HG03045 (cell line): ENCODE data around the gene ASTN1.

Source experiments
- ATAC-seq: cut with Tn5 transposase; IDR thresholded peaks from one replicate; pipeline ENCODE4 v1.9.1; 2021; ENCODE audit warnings: mild to moderate bottlenecking, moderate library complexity; ENCODE audit not compliant: unreplicated experiment

Gene ASTN1

DNA sequence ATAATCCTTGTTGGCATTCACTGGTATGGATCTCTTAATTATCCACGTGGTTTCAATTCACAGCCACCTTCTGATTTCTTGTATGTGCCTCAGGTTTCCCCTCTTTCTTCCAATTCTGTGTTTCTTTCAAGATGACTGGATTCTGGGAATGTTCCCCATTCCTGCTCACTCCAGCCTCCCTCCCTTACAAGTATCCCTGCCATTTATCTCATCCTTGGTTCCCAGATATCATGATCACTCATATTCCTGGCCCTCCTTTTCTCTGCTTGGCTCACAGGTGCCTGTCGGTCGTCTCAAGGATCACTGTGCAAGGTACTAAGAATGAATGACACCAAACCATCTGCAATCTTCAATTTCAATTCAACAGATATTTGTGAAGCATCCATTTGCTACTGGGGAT lies 279.2 kb downstream of the ASTN1 start:
- ATAC-seq, result no peak

DNA sequence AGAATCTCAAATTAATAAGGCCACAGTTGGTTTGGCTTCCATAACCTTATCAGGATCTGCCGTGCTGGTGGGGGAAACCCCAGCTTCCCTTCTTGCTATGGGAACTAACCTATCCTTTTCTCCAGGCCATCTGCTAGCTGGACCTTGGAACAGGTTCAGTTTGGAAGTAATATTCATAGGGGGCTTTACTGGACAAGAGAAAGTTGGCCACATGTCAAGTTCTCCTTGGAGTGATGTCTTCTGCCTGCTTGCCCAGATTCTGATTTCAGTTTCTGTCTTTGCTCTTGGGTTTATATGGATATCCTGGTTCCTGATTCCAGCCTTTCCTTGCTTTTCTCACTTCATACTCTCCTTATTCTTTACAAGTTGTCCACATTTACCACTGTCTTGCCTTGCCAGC lies 279.6 kb downstream of the ASTN1 start:
- ATAC-seq, result no peak

DNA sequence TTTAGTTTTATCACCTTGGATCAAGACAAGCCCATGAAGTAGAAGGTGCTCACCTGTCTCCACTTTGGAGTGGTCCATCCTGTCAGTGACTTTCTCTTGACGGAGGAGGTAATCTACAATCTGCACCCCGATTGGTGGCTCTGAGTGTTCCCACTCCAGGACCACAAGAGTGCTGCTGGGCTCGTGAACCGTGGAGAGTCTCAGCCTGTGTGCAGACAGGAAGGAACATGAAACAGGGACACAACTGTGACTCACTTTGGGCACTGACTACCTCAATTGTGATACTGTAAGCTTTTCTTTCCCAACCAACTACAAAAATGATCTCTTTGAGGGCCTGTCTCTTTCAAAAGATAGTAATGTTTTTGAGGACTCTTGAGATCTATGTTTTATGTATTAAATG lies 280.2 kb downstream of the ASTN1 start:
- no peak for ATAC-seq

DNA sequence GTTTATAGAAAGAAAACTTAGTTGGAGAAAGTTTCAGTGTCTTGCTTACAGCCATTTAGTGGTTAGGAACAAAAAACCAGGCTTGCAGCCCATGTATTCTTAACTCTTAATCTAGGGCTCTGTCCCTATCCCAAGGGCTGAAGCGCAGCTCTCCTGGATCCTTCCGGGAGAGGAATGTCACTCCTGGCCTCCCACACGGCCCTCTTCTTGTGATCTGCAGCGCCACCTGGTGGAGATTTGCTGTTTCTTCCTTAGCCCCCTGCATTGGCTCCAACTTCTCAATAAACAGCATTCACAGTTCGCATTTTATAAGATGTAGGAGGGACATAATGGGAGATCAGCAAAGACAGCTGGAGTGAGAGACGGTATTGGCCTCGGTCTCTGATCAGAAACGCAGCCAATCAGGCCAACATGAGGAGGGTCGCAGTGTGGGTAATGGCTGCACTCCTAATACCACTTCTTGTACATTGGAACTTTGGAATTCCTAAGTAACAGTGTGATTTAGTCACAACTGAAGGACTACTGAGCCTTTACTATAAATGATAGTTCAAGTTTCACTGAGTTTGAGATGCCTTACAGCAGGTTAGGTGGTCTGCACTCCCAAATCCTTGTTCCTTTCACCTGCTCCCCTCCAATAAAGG lies 283.4 kb downstream of the ASTN1 start:
- no peak for ATAC-seq

DNA sequence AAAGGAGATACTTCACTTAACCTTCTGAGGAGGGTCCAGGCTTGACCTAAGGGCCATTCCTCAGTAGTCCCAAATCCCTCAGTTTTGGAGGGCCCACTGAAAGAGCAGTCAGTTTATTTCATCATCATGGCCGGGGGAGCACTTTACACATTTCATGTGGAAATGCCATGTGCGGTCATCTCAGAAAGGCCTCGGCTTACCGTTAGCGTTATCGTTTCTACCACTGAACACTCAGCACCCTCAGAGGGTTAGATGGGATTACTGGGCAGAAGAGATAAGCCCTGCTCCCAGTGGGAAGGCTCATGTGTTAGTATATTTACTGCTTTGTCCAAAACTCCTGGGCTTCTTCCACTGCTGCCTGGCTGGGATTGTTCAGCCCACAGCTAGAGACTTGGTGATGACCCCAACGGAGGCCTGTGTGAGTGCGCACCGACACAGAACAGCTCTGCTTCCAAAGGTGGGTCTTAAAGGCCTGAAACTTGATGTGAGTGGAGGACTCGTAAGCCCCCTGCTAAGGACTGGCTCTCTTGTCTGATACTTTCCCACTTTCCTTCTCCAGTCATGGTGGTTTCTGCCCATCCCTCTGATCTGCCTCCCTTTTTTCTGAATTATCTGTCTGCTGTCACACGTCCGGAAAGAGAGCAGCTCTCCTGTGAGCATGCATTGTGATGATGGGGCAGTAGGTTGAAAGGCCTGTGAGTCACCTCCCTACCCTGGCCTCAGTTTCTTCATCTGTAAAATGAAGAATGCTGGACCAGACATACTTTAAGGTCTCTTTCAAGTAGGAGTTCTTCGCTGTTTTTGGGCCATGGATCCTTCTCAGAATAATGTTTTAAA lies 284.5 kb downstream of the ASTN1 start:
- no peak for ATAC-seq

DNA sequence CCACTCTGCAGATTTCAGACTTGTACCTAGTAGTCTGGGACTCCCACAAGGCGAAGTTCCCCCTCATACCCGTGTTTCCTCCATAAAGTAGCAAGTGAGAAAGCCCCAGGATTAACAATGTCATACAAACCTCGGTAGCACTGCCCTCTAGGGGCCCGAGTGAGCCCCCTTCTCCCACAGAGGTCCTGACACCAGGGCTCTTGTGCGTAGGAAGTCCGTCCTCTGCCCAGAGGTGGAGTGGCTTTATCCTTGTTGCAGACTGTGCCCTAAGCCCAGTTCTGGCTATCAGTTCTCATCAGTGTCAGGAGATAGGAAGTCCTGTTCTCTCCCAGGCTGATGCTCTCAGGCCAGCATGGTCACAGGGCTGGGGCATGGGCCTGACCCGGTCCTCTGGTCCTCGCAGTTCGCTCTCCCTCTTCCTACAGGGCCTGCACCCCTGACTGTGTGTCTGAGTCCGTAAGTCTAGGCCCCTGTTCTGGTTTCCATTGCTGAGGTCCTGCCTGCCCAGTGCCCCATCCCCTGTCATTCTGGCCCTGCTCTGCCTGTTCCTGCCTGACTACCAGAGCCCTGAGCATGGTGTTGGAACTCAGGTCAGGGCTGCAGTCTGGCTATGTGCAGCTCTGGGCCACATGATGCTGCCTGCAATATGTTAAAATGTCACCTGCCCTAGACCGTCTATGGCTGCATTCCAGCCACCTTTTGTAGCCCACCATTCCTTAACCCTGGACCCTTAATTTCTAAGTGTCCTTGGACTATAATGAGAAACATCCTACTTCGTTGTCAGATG lies 285.6 kb downstream of the ASTN1 start:
- no peak for ATAC-seq

DNA sequence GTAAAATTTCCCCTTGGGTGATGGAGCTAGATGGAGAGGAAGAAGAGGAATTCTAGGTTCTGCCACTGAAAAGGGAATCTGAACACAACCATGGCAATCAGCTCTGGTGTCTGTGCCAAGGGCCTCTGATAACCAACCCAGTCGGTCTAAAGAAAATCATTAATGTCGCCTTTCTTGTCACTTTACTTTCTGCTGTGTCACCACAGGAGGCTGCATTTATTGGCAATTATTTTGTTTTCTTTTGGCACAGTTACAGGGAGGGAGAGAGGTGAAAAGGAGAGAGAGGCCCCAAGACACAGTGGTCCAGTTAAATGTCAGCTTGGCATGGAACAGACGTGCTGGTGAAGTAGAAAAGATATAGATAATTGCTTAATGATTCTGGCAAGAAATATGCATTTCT lies 287.0 kb downstream of the ASTN1 start:
- ATAC-seq, result no peak

DNA sequence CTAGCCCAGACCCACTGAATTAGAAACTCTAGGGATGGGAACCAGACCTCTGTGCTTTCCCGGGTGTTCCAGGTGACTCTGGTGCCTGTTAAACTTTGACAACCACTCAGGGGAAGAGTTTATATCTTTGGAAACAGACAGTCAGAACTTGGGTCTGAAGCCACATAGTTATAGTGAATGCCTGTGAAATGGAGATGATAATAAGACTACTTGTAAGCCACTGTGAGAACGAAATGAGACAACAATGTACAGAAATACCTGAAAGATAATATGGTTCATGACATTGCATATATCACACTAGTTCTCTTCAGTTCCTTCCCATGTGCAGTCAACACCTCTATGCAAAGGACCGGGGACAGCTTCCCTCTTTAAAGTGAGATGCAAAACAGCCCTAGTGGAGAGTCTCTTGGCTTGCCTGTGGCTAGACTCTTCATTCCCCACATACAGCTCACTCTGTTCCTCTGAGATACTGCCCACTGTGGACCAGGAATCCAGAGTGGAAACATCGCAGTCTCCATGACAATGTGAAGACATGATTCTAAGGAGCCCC lies 287.5 kb downstream of the ASTN1 start:
- no peak for ATAC-seq

DNA sequence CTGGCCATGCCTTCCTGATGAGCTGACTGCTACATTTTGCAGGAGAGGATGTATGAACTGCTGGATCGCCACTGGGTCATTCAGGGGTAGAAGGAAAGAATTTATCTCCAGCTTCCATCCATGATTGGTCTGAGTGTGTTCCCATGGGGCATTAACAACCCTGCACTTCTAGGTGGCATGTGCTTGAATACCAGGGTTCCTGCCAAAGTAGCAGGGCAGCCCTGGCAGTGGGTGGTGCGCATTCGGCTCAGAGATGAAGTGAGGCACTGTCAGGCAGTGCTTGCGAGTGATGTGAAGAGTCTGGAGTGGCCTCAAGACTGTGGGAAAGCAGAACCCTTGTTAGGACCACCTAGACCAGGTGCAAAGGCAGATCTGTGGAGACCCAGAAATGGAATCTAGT lies 294.9 kb downstream of the ASTN1 start:
- no peak for ATAC-seq

DNA sequence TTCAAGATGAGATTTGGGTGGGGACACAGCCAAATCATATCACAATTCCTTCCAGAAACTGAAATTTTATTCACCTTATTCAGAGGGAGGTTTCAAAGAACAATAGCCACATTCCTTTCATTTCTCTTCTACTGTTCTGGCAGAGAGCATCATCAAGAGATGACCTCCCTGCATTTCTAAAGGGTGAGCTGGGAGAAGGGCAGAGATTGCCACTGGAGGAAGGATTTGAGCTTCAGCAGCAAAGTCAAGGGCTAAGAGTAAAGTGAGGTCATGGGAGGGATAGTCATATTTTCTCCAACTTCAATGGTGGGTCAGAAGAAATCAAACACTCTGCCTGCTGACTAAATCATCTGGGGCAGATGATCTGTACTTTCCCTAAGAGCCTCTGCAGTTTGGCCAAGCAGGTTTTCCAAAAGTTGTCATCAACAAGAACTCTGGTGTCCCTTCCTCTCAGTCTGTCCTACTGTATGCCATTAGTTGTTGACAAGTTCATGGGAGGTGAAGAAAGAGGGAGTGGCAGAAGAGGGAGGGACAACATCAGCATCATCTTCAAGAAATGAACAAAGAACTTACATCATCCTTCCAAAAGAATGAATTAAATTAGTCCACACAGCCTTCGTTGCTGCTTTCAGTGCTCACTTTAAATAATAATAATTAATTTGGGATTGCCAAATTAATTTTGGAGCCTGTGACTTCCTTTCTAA lies 298.3 kb downstream of the ASTN1 start:
- ATAC-seq, result no peak

DNA sequence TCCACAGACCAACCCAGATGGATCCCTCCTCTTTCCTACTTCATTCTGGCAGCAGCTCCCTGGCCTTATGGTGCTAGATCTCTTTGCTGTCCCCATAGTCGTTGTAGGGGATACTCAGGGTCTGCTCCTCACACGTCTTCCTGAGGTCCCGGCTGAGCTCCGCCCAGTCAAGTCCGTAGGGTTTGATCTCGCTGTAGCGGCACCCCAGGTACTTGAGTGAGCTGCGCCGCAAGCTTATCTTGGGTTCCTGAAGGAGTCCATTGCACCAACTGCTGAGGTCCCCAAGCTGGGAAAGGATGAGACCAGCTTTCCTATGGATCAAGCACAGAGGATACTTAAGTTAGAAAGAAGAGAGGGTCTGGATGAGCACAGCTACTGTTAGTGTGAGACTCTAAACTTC lies 300.3 kb downstream of the ASTN1 start:
- ATAC-seq, result no peak

DNA sequence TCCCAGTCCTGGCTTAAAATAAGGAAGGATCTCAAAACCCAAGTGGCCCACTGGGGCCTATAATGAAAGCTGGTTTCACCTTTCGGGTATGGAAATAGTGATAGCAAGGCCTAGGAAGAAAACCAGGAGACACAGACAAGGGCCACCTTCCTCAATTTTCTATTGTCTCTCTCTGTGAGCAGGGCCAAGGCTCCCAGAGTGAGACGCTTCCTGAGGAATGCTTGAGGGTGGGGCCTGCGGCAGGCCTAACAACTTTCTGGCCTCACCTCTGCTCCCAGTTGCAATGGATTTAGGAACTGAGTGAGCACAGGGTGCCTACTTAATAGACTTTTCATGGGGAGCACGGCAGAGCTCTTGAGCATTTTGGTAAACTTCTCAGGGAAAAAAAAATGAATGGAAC lies 300.9 kb downstream of the ASTN1 start:
- ATAC-seq, result no peak

DNA sequence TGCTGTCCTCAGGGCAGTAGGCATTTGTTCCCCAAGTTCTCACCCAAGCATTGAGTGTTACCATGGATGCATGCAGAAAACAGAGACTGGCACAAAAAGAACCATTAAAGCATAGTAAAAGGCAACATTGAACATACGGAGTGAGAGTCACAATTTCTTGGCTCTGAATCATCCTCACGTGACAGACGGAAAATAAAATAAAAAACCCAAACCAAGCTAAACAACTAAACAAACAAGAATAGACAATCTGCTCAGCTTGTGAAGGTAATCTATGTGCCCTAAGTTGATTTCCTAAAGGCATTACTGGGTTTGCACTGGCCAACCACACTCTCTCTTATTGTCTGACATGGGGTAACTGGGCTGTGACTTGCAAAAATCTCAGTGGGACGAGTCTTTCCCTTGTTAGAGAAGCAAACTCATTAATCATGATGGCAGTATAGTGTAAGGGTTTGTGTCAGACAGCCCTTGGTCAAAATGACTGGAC lies 306.0 kb downstream of the ASTN1 start:
- no peak for ATAC-seq

DNA sequence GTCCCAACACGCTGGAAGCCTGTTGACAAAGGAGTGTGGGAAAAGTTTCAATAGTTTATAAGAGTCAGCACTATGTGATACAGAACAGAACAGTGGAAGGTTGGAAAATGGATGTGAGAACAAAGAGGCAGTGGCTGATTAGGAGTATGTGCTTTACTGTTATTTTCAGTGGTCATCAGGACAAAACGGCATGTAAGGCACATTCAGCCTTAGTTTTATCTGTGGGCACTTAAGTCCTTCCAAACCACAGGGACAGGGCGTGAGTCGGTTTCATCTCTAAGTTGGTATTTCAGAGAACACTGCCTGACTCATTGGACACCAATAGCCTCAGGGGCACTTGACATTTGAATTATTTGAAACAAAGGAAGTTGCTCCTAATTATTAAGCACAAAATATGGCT lies 306.9 kb downstream of the ASTN1 start:
- no peak for ATAC-seq

DNA sequence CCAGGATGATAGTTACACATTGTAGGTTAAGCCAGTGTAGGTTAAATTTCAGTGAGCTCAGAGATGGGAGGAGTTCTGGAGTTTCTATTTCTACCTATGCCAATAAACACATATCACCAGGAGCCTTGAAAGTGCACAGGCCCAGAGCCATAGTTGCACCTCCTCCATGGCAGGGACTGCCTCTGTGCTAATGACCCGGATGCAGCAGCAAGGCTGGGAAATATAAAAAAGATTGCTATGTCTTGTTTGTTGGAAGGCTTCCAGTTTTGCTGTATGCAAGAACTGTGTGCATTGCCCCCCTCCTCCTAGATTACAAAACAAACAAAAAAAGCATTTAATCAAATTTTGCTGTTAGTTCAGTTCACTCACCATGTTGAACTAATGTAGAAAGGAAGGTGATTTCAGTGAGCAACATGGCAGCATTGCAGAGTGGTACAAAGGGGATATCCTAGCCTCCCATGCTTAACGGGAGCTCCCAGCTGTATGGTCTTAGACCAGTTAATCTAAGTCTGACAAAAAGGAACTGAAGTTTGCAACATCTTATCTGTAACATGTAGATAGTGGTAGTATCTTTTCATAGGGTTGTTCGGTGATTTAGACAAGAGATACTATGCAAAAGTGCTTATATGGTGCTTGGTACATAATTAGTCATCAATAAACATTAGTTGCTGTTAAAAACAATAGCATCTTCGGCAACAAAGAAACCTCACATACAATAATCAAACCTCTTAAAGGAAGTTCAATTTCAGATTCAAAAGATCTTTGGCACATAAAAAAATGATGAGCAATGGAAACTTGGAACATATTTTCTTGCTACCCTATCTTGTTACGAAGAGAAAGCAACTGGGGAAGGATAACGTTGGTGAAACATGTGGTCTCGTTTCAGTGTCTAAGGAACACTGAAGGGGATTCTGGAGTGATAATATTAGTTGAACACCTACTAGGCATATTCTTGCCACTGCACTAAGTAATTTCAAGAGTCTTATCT lies 309.5 kb downstream of the ASTN1 start:
- no peak for ATAC-seq

DNA sequence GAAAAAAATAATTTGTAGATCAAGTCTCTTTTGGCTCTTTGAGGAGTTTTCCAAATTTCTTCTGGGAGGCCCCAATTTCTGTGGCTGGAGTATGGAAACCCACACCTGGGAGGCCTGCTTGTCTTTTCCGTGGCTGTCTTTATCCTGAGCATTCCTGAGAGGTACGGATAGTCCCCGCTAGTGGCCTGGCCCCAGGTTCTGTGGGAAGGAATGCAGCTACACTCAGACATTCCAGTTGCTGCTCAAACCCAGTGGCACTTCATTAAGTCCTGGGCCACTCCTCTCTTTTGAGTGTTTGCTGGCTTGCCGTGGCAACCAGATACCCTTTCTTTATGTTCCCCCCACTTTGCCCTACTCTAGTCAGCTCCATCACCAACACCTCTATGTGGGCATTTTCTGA lies 310.4 kb downstream of the ASTN1 start:
- ATAC-seq, result no peak

DNA sequence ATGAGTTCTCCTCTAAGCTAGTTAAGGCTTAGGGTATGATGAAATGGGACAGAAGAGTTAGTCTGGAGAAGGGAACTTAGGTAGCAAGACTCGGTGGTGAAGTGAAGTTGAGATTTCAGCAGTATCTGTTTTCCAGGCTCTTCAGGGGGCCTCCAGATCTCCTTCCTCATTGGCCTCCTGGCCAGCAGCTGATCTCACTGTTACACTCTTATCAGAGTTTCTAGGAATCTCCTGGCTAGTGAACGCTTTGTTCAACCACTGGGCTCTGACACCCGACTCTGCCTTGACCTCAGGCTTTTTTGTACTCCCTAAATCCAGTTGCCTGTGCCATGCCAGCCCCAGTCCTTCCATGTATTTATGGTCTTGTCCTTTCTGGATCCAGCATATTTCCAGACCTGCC lies 311.0 kb downstream of the ASTN1 start:
- no peak for ATAC-seq

DNA sequence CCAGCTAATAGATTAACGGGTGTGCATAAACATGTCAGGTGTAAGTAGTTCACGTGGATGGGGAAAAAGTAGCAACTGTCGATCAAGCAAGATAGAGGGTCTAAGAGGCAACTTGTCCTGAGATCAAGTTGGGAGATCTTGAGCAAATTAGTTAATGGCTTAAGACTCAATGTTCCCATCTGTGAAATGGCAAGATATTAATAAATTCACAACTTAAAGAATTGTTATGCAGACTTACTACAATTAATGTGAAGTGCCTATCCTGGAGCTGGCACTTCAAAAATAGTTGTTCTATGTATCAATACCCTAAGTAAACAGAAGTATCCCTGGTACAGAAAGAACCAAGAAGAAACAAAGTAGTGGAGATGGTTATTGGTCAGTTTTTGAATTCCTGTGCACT lies 312.4 kb downstream of the ASTN1 start:
- no peak for ATAC-seq

DNA sequence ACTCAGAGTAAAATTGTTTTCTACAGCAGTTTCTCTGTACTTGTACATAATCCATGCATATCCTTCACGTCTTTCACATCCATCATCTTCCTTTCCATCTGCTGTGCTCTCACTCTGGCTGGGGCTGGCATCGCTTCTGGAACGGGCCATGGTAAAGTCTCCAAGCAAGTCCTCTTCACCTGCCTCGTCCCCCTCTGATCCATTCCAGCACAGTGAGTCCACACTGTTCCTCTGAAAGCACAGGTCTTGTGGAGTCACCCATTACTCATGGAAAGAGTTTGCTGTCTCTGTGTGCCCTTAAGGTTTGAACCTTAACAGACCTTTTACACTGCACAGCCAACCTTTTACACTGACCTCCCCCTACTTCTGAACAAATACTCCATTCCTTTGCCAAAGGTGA lies 313.6 kb downstream of the ASTN1 start:
- no peak for ATAC-seq

DNA sequence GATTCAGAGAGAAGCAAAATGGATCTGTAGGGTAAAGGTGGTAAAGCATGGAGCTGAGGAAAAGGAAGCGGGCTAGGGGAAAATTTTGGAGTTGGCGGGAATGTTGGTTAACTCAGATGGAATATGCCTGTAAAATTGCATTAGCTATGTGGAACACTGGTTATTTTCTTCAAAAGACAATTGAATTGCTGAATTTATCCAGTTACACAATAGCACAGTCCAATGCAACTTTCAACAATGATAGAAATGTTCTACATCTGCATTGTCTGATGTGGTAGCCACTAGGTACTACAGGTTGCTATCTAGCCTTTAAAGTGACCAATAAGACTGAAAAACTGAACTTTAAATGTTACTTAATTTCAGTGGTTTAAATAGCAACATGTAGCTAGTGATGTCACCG lies 315.2 kb downstream of the ASTN1 start:
- ATAC-seq, result no peak
